Liver (tissue), 9 donors: ENCODE data around the gene ZSWIM4. TPM values are rescaled to one million over a fixed set of nuclear protein-coding genes. Genes with fewer than 3 reads are reported as not detected.

ENCODE experiments used
- DNase-seq: peaks from one replicate; pipeline ENCODE4 v3.0.0-alpha.2; 2017; ENCODE audit warnings: low spot score
- H3K27ac ChIP-seq, 2 donors: one replicate each; pipeline ENCODE4 v1.7.0; 2013; ENCODE audit warnings: inconsistent platforms in 2 of 2, low read length in 2 of 2, control low read depth in 1 of 2, low read depth in 1 of 2, mild to moderate bottlenecking in 1 of 2
- H3K27me3 ChIP-seq, 4 donors: one replicate each; pipeline versions ENCODE4 v1.6.1 to v1.7.0; 2013; ENCODE audit warnings: low read length in 3 of 4, inconsistent platforms in 1 of 4, mild to moderate bottlenecking in 1 of 4, moderate library complexity in 1 of 4; ENCODE audit not compliant: control insufficient read depth in 4 of 4, insufficient read depth in 4 of 4
- H3K36me3 ChIP-seq, 4 donors: one replicate each; pipeline versions ENCODE4 v1.6.1 to v1.7.0; 2013; ENCODE audit warnings: low read length in 3 of 4, mild to moderate bottlenecking in 3 of 4, low read depth in 1 of 4, moderate library complexity in 1 of 4; ENCODE audit not compliant: control insufficient read depth in 4 of 4, insufficient read depth in 3 of 4
- H3K4me1 ChIP-seq, 4 donors: one replicate each; pipeline versions ENCODE4 v1.6.1 to v1.7.0; 2013; ENCODE audit warnings: low read length in 3 of 4, mild to moderate bottlenecking in 3 of 4, moderate library complexity in 1 of 4; ENCODE audit not compliant: control insufficient read depth in 4 of 4, insufficient read depth in 4 of 4
- H3K4me3 ChIP-seq, 3 donors: one replicate each; pipeline versions ENCODE4 v1.6.1 to v1.7.0; 2013; ENCODE audit warnings: low read length in 3 of 3, control low read depth in 1 of 3, low read depth in 1 of 3, mild to moderate bottlenecking in 1 of 3
- H3K9ac ChIP-seq, 2 donors: one replicate each; pipeline ENCODE4 v1.7.0; 2013; ENCODE audit warnings: low read length in 2 of 2, mild to moderate bottlenecking in 2 of 2, moderate library complexity in 2 of 2, control low read depth in 1 of 2, low read depth in 1 of 2
- H3K9me3 ChIP-seq, 4 donors: one replicate each; pipeline versions ENCODE4 v1.6.1 to v1.7.0; 2013; ENCODE audit warnings: low read length in 3 of 4; ENCODE audit not compliant: control insufficient read depth in 4 of 4
- ATF3 ChIP-seq: IDR thresholded peaks from 2 replicates; pipeline ENCODE4 v1.6.1; 2016; ENCODE audit warnings: antibody characterized with exemption
- CTCF ChIP-seq: fragments of 150-350 bp; IDR thresholded peaks from 2 replicates; pipeline ENCODE4 v1.5.1; 2017; ENCODE audit warnings: improper control_type of control experiment, low read depth, low read length; ENCODE audit not compliant: missing input control
- FOXA1 ChIP-seq: IDR thresholded peaks from 2 replicates; pipeline ENCODE4 v1.6.1; 2016; ENCODE audit warnings: antibody characterized with exemption
- FOXA2 ChIP-seq: IDR thresholded peaks from 2 replicates; pipeline ENCODE4 v1.6.1; 2016; ENCODE audit warnings: antibody characterized with exemption
- GABPA ChIP-seq, 2 donors: IDR thresholded peaks in 1 of 2; conservative IDR thresholded peaks in 1 of 2; 2 replicates each; pipeline ENCODE4 v1.6.1; 2016; ENCODE audit warnings: antibody characterized with exemption in 2 of 2, mild to moderate bottlenecking in 1 of 2, moderate library complexity in 1 of 2
- HNF4A ChIP-seq, 2 donors: conservative IDR thresholded peaks; 2 replicates each; pipeline ENCODE4 v1.6.1; 2016; ENCODE audit warnings: antibody characterized with exemption in 2 of 2, mild to moderate bottlenecking in 2 of 2
- HNF4G ChIP-seq: IDR thresholded peaks from 2 replicates; pipeline ENCODE4 v1.6.1; 2016; ENCODE audit warnings: antibody characterized with exemption
- JUND ChIP-seq, 2 donors: IDR thresholded peaks; 2 replicates each; pipeline ENCODE4 v1.6.1; 2016; ENCODE audit warnings: antibody characterized with exemption in 2 of 2
- MAX ChIP-seq: IDR thresholded peaks from 2 replicates; pipeline ENCODE4 v1.6.1; 2016; ENCODE audit warnings: antibody characterized with exemption
- NR2F2 ChIP-seq: IDR thresholded peaks from 2 replicates; pipeline ENCODE4 v1.6.1; 2016; ENCODE audit warnings: antibody characterized with exemption
- RAD21 ChIP-seq, 2 donors: IDR thresholded peaks; 2 replicates each; pipeline ENCODE4 v1.6.1; 2016; ENCODE audit warnings: antibody characterized with exemption in 2 of 2, mild to moderate bottlenecking in 2 of 2
- RXRA ChIP-seq, 2 donors: IDR thresholded peaks; 2 replicates each; pipeline ENCODE4 v1.6.1; 2017 to 2018; ENCODE audit warnings: antibody characterized with exemption in 2 of 2, mild to moderate bottlenecking in 1 of 2
- SP1 ChIP-seq: IDR thresholded peaks from 2 replicates; pipeline ENCODE4 v1.6.1; 2018; ENCODE audit warnings: antibody characterized with exemption, mild to moderate bottlenecking
- TAF1 ChIP-seq: conservative IDR thresholded peaks from 2 replicates; pipeline ENCODE4 v1.6.1; 2016; ENCODE audit warnings: antibody characterized with exemption, mild to moderate bottlenecking
- YY1 ChIP-seq: IDR thresholded peaks from 2 replicates; pipeline ENCODE4 v1.6.1; 2016; ENCODE audit warnings: antibody characterized with exemption, mild to moderate bottlenecking
- ZBTB33 ChIP-seq: IDR thresholded peaks from 2 replicates; pipeline ENCODE4 v1.6.1; 2016; ENCODE audit warnings: antibody characterized with exemption
- WGBS: extraction: QIAGEN DNeasy Blood & Tissue Kit; methylation state at CpG from one replicate; pipeline ENCODE4 v1.1.7; 2013; 5-methylcytosine and 5-hydroxymethylcytosine counted together
- polyA plus RNA-seq, 2 donors: library from polyadenylated mRNA; stranded (reverse) in 1 of 2; unstranded in 1 of 2; fragments of 200-250 nt in 1 of 2; fragments of >200 nt in 1 of 2; fragmentation: Nextera tagmentation in 1 of 2; extraction: Ambion mirVana in 1 of 2; gene quantifications; one replicate each; pipeline versions ENCODE4 v1.2.1 to v1.2.3, GENCODE V29; 2013 to 2015
- total RNA-seq, 2 donors: library from RNA; depleted of rRNA; stranded (reverse); fragments of >200 nt; gene quantifications; one replicate each; pipeline ENCODE4 v1.2.3, GENCODE V29; 2014
- TF ChIP-seq, protein P1 (sequence below): IDR thresholded peaks from 2 replicates; pipeline ENCODE4 v1.6.1; 2016; ENCODE audit warnings: antibody characterized with exemption, mild to moderate bottlenecking
- donor health status: healthy.
- donor health status: healthy.
- donor health status: healthy.
- donor health status: healthy.
- donor health status: healthy.

Gene ZSWIM4
- total and polyA plus RNA-seq, 4 donors: 0.14 to 2.2 (median 1.2) TPM

GRCh38 chr19:13806728-13807127, 11.5 kb downstream of the ZSWIM4 start:
- Histone ChIP-seq H3K27me3 (no peaks in the 10 kb centered on the region), H3K4me3 (no peak overlapping the region), H3K9me3 (no peaks in the 10 kb centered on the region), H3K36me3 (peaks cover 0 to 3% (median 0%) of the 10 kb centered on the region in 4 donors), H3K4me1 (no peaks in the 10 kb centered on the region), H3K27ac (no peak overlapping the region), H3K9ac (no peak overlapping the region)
- no peak for DNase-seq
- TF ChIP-seq RAD21 (IDR thresholded peaks at IDR 0.05) (no peak), CTCF (no peak), HNF4G (no peak), ZBTB33 (no peak)
- WGBS: 96% methylated on average over 3 of the region's 3 CpGs

- H3K27me3 ChIP-seq: no peaks in the 10 kb centered on the region
- WGBS: 97% methylated on average over 3 of the region's 3 CpGs
- no peak overlapping the region for H3K4me3 ChIP-seq
- no peaks in the 10 kb centered on the region for H3K4me1 ChIP-seq
- H3K27ac ChIP-seq: no peak overlapping the region
- no peak overlapping the region for H3K9ac ChIP-seq
- H3K36me3 ChIP-seq: peaks cover 0 to 3% (median 0%) of the 10 kb centered on the region in 4 donors
- DNase-seq: no peak
- TF ChIP-seq RAD21 (IDR thresholded peaks at IDR 0.05) (no peak), CTCF (no peak), GABPA (IDR thresholded peaks at IDR 0.05 in 1 of 2, conservative IDR thresholded peaks at IDR 0.05 in 1 of 2) (no peak), FOXA2 (no peak), ATF3 (no peak), MAX (no peak), FOXA1 (no peak), HNF4G (no peak), HNF4A (conservative IDR thresholded peaks at IDR 0.05) (no peak), YY1 (no peak), SP1 (no peak), JUND (IDR thresholded peaks at IDR 0.05) (no peak), TAF1 (no peak), RXRA (IDR thresholded peaks at IDR 0.05) (no peak), NR2F2 (no peak), ZBTB33 (no peak)
- TF ChIP-seq, protein P1, sequence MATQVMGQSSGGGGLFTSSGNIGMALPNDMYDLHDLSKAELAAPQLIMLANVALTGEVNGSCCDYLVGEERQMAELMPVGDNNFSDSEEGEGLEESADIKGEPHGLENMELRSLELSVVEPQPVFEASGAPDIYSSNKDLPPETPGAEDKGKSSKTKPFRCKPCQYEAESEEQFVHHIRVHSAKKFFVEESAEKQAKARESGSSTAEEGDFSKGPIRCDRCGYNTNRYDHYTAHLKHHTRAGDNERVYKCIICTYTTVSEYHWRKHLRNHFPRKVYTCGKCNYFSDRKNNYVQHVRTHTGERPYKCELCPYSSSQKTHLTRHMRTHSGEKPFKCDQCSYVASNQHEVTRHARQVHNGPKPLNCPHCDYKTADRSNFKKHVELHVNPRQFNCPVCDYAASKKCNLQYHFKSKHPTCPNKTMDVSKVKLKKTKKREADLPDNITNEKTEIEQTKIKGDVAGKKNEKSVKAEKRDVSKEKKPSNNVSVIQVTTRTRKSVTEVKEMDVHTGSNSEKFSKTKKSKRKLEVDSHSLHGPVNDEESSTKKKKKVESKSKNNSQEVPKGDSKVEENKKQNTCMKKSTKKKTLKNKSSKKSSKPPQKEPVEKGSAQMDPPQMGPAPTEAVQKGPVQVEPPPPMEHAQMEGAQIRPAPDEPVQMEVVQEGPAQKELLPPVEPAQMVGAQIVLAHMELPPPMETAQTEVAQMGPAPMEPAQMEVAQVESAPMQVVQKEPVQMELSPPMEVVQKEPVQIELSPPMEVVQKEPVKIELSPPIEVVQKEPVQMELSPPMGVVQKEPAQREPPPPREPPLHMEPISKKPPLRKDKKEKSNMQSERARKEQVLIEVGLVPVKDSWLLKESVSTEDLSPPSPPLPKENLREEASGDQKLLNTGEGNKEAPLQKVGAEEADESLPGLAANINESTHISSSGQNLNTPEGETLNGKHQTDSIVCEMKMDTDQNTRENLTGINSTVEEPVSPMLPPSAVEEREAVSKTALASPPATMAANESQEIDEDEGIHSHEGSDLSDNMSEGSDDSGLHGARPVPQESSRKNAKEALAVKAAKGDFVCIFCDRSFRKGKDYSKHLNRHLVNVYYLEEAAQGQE: no peak
- no peaks in the 10 kb centered on the region for H3K9me3 ChIP-seq
Measured at GRCh38 chr19:13807421-13808021, 12.3 kb downstream of the ZSWIM4 start.
